ENCODE measurements around the gene ZSCAN5A.
"Not testable (repeated sequence)": the region's sequence is repeated elsewhere in the genome, so short reads cannot be mapped to it uniquely, and the experiment has no call there.

The ZSCAN5A gene

GRCh38 chr19:56314381-56315076 is at the start of gene ZSCAN5A:
Gene ZSCAN5A (minus strand): TSS chr19:56314839. CDS start chr19:56225046, 89,793 bp downstream.
- peak; percentile 95 for DNase-seq

- no peak for DNase-seq
Observed at GRCh38 chr19:56360841-56361240, 46.2 kb upstream of the ZSCAN5A start.

- no peak for DNase-seq
Observed at GRCh38 chr19:56356944-56357343, 42.3 kb upstream of the ZSCAN5A start.

- DNase-seq, result no peak
Observed at GRCh38 chr19:56355517-56355916, 40.9 kb upstream of the ZSCAN5A start.

GRCh38 chr19:56351208-56351607 is 36.6 kb upstream of the ZSCAN5A start:
- no peak for DNase-seq

- DNase-seq, result peak; percentile 55
Observed at GRCh38 chr19:56350416-56351045, 35.9 kb upstream of the ZSCAN5A start.

GRCh38 chr19:56348289-56348877 is 33.7 kb upstream of the ZSCAN5A start:
- DNase-seq, result peak; percentile 28

GRCh38 chr19:56347163-56347778 is 32.6 kb upstream of the ZSCAN5A start:
- no peak for DNase-seq

- DNase-seq, result no peak
Observed at GRCh38 chr19:56341948-56342347, 27.3 kb upstream of the ZSCAN5A start.

- not testable (repeated sequence) for DNase-seq
Observed at GRCh38 chr19:56339031-56339430, 24.4 kb upstream of the ZSCAN5A start.

- DNase-seq, result not testable (repeated sequence)
Observed at GRCh38 chr19:56337077-56337476, 22.4 kb upstream of the ZSCAN5A start.

- not testable (repeated sequence) for DNase-seq
Observed at GRCh38 chr19:56335371-56335770, 20.7 kb upstream of the ZSCAN5A start.

GRCh38 chr19:56333506-56333905 is 18.9 kb upstream of the ZSCAN5A start:
- DNase-seq, result peak; percentile 64

GRCh38 chr19:56332695-56333094 is 18.1 kb upstream of the ZSCAN5A start:
- no peak for DNase-seq

GRCh38 chr19:56324436-56324835 is 9.8 kb upstream of the ZSCAN5A start:
- peak; percentile 59 for DNase-seq

GRCh38 chr19:56321989-56322440 is 7.4 kb upstream of the ZSCAN5A start:
- DNase-seq, result peak; percentile 67

- no peak for DNase-seq
Observed at GRCh38 chr19:56321254-56321988, 6.8 kb upstream of the ZSCAN5A start.

- peak; percentile 63 for DNase-seq
Observed at GRCh38 chr19:56319991-56320390, 5.4 kb upstream of the ZSCAN5A start.

GRCh38 chr19:56317749-56318148 is 3.1 kb upstream of the ZSCAN5A start:
- no peak for DNase-seq

- no peak for DNase-seq
Observed at GRCh38 chr19:56316728-56317127, 2.1 kb upstream of the ZSCAN5A start.

- DNase-seq, result peak; percentile 99
Observed at GRCh38 chr19:56315077-56315828, 614 bp upstream of the ZSCAN5A start.

- DNase-seq, result peak; percentile 54
Observed at GRCh38 chr19:56314018-56314380, 640 bp downstream of the ZSCAN5A start.

Measured in inflammatory macrophage treated with lipopolysaccharide for 4 hours (primary cell).